ENCODE measurements around the gene CACNB2. TPM values are rescaled to one million over a fixed set of nuclear protein-coding genes. Genes with fewer than 3 reads are reported as not detected.
A peak's percentile ranks its signal among the peaks of the same experiment; 100 is the strongest.
"Not testable (repeated sequence)": the region's sequence is repeated elsewhere in the genome, so short reads cannot be mapped to it uniquely, and the experiment has no call there.

CACNB2 gene
- total RNA-seq, 2 donors from 2014 or later: 1.9 to 4.6 TPM

- no peaks in the 10 kb centered on the region for H3K27me3 Mint-ChIP-seq (ENCODE audit: insufficient read depth)
- WGBS, 2 experiments (ENCODE audit: insufficient coverage in 1 of 2, insufficient read length in 1 of 2): 84% methylated on average over 3 of the region's 3 CpGs; no CpG with 5 or more reads in 1 of the 2 experiments
- no peaks in the 10 kb centered on the region for H3K9me3 ChIP-seq (ENCODE audit: control insufficient read depth, low read length)
- H3K4me3 Mint-ChIP-seq: no peak overlapping the region
- no peaks in the 10 kb centered on the region for H3K4me1 Mint-ChIP-seq
- H3K27ac ChIP-seq (ENCODE audit: low read depth, low read length): no peak overlapping the region
- DNase-seq: no peak
- no peak overlapping the region for H3K4me3 ChIP-seq (ENCODE audit: low read length)
- H3K27ac Mint-ChIP-seq: no peak overlapping the region
- H3K9me3 Mint-ChIP-seq: no peaks in the 10 kb centered on the region
- TF ChIP-seq CTCF (conservative IDR thresholded peaks at IDR 0.05): no peak
- H3K4me1 ChIP-seq (ENCODE audit: control insufficient read depth, insufficient read depth, low read length): no peaks in the 10 kb centered on the region
- no peaks in the 10 kb centered on the region for H3K36me3 Mint-ChIP-seq (ENCODE audit: low read depth)
- H3K27me3 ChIP-seq (ENCODE audit: control insufficient read depth, insufficient read depth, low read length, poor library complexity, severe bottlenecking): no peaks in the 10 kb centered on the region
- no peak overlapping the region for H3K9ac ChIP-seq (ENCODE audit: extremely low read depth, low read length, poor library complexity, severe bottlenecking)
- H3K36me3 ChIP-seq (ENCODE audit: control insufficient read depth, insufficient read depth, low read length): no peaks in the 10 kb centered on the region
These were observed 38.7 kb downstream of the CACNB2 start for GRCh38 chr10:18178854-18179483.

GRCh38 chr10:18179891-18180290, 39.7 kb downstream of the CACNB2 start:
- no peak for DNase-seq
- H3K9ac ChIP-seq (ENCODE audit: extremely low read depth, low read length, poor library complexity, severe bottlenecking): no peak overlapping the region
- H3K36me3 Mint-ChIP-seq (ENCODE audit: low read depth): no peaks in the 10 kb centered on the region
- H3K9me3 ChIP-seq (ENCODE audit: control insufficient read depth, low read length): no peaks in the 10 kb centered on the region
- H3K27ac ChIP-seq (ENCODE audit: low read depth, low read length): peak overlapping the region; percentile 5
- no peaks in the 10 kb centered on the region for H3K27me3 Mint-ChIP-seq (ENCODE audit: insufficient read depth)
- no peak for TF ChIP-seq CTCF (conservative IDR thresholded peaks at IDR 0.05)
- no peak overlapping the region for H3K4me3 Mint-ChIP-seq
- WGBS, 2 experiments (ENCODE audit: insufficient coverage in 1 of 2, insufficient read length in 1 of 2): 83 to 87% methylated on average over 3 to 6 of the region's 6 CpGs
- no peaks in the 10 kb centered on the region for H3K4me1 Mint-ChIP-seq
- H3K27me3 ChIP-seq (ENCODE audit: control insufficient read depth, insufficient read depth, low read length, poor library complexity, severe bottlenecking): no peaks in the 10 kb centered on the region
- no peak overlapping the region for H3K27ac Mint-ChIP-seq
- no peaks in the 10 kb centered on the region for H3K36me3 ChIP-seq (ENCODE audit: control insufficient read depth, insufficient read depth, low read length)
- H3K4me1 ChIP-seq (ENCODE audit: control insufficient read depth, insufficient read depth, low read length): no peaks in the 10 kb centered on the region
- H3K4me3 ChIP-seq (ENCODE audit: low read length): no peak overlapping the region
- H3K9me3 Mint-ChIP-seq: no peaks in the 10 kb centered on the region

GRCh38 chr10:18181382-18181781, 41.2 kb downstream of the CACNB2 start:
- not testable (repeated sequence) for H3K4me3 Mint-ChIP-seq; H3K27ac ChIP-seq (ENCODE audit: low read depth, low read length); H3K27me3 Mint-ChIP-seq (ENCODE audit: insufficient read depth); H3K36me3 Mint-ChIP-seq (ENCODE audit: low read depth); H3K27me3 ChIP-seq (ENCODE audit: control insufficient read depth, insufficient read depth, low read length, poor library complexity, severe bottlenecking); H3K9ac ChIP-seq (ENCODE audit: extremely low read depth, low read length, poor library complexity, severe bottlenecking); H3K36me3 ChIP-seq (ENCODE audit: control insufficient read depth, insufficient read depth, low read length); H3K9me3 ChIP-seq (ENCODE audit: control insufficient read depth, low read length); DNase-seq; H3K9me3 Mint-ChIP-seq; H3K4me1 ChIP-seq (ENCODE audit: control insufficient read depth, insufficient read depth, low read length); H3K27ac Mint-ChIP-seq; H3K4me1 Mint-ChIP-seq; H3K4me3 ChIP-seq (ENCODE audit: low read length)
- WGBS, 2 experiments (ENCODE audit: insufficient coverage in 1 of 2, insufficient read length in 1 of 2): 93 to 100% methylated on average over 3 to 4 of the region's 5 CpGs

GRCh38 chr10:18185621-18186020, 45.4 kb downstream of the CACNB2 start:
- Histone ChIP-seq H3K9me3 (ENCODE audit: control insufficient read depth, low read length) (no peaks in the 10 kb centered on the region), H3K36me3 (ENCODE audit: control insufficient read depth, insufficient read depth, low read length) (no peaks in the 10 kb centered on the region), H3K27ac (ENCODE audit: low read depth, low read length) (no peak overlapping the region), H3K27me3 (ENCODE audit: control insufficient read depth, insufficient read depth, low read length, poor library complexity, severe bottlenecking) (no peaks in the 10 kb centered on the region), H3K4me3 (ENCODE audit: low read length) (no peak overlapping the region), H3K4me1 (ENCODE audit: control insufficient read depth, insufficient read depth, low read length) (no peaks in the 10 kb centered on the region), H3K9ac (ENCODE audit: extremely low read depth, low read length, poor library complexity, severe bottlenecking) (no peak overlapping the region)
- H3K4me1 Mint-ChIP-seq: no peaks in the 10 kb centered on the region
- H3K27ac Mint-ChIP-seq: no peak overlapping the region
- H3K36me3 Mint-ChIP-seq (ENCODE audit: low read depth): no peaks in the 10 kb centered on the region
- WGBS, 2 experiments (ENCODE audit: insufficient coverage in 1 of 2, insufficient read length in 1 of 2): 93 to 100% methylated on average over 1 to 2 of the region's 3 CpGs
- no peak overlapping the region for H3K4me3 Mint-ChIP-seq
- H3K9me3 Mint-ChIP-seq: no peaks in the 10 kb centered on the region
- no peak for DNase-seq
- H3K27me3 Mint-ChIP-seq (ENCODE audit: insufficient read depth): no peaks in the 10 kb centered on the region
- TF ChIP-seq CTCF (conservative IDR thresholded peaks at IDR 0.05): no peak

Data from endodermal cell (in vitro differentiated cells).